SU-DHL-6 (cell line): ENCODE data around the gene ZNF143.
A peak's percentile ranks its signal among the peaks of the same experiment; 100 is the strongest.

ENCODE experiments used
- H2AFZ ChIP-seq: fragments of 200-600 bp; sonication (generic); 2 replicates; pipeline ENCODE4 v1.6.1; 2014; ENCODE audit warnings: low read depth, mild to moderate bottlenecking, moderate library complexity, mixed read lengths, antibody characterized with exemption, low read length; ENCODE audit not compliant: severe bottlenecking
- H3F3A ChIP-seq: fragments of 200-600 bp; shearing (Covaris generic); 2 replicates; pipeline ENCODE4 v1.6.0; 2016; ENCODE audit warnings: antibody characterized with exemption, mild to moderate bottlenecking; ENCODE audit not compliant: insufficient read depth
- H3K27ac ChIP-seq: fragments of 200-600 bp; sonication (generic); 2 replicates; pipeline ENCODE4 v1.5.1; 2016; ENCODE audit warnings: low read depth, mild to moderate bottlenecking, low read length, moderate library complexity, mixed read lengths
- H3K27me3 ChIP-seq: fragments of 200-600 bp; sonication (generic), shearing (Covaris generic); 2 replicates; pipeline ENCODE4 v1.6.0; 2014; ENCODE audit warnings: mild to moderate bottlenecking, low read length
- H3K36me3 ChIP-seq: fragments of 200-600 bp; sonication (generic); 2 replicates; pipeline ENCODE4 v1.6.1; 2014; ENCODE audit warnings: mild to moderate bottlenecking, low read length, mixed read lengths
- H3K4me2 ChIP-seq: fragments of 300-600, 200-600 bp; shearing (Covaris generic), sonication (generic); 2 replicates; pipeline ENCODE4 v1.6.0; 2014; ENCODE audit warnings: low read length, low read depth, mild to moderate bottlenecking; ENCODE audit not compliant: poor library complexity, severe bottlenecking
- H3K4me3 ChIP-seq: fragments of 200-600 bp; sonication (generic); 2 replicates; pipeline ENCODE4 v1.5.1; 2014; ENCODE audit warnings: antibody characterized with exemption, low read length, mild to moderate bottlenecking, mixed read lengths; ENCODE audit not compliant: insufficient read depth, poor library complexity, severe bottlenecking
- H3K79me2 ChIP-seq: fragments of 200-600 bp; sonication (generic); 2 replicates; pipeline ENCODE4 v1.6.1; 2014; ENCODE audit warnings: mild to moderate bottlenecking, low read length, moderate library complexity; ENCODE audit not compliant: insufficient read depth
- H3K9ac ChIP-seq: fragments of 200-600 bp; sonication (generic); 2 replicates; pipeline ENCODE4 v1.7.0; 2014; ENCODE audit warnings: mild to moderate bottlenecking, low read length
- H3K9me2 ChIP-seq: fragments of 200-600 bp; sonication (generic); replicated peaks from 2 replicates; pipeline ENCODE4 v1.6.1; 2014; ENCODE audit warnings: low read length; ENCODE audit not compliant: insufficient read depth
- H3K9me3 ChIP-seq: fragments of 200-600 bp; sonication (generic); 2 replicates; pipeline ENCODE4 v1.6.1; 2014; ENCODE audit warnings: low read length, mixed read lengths; ENCODE audit not compliant: insufficient read depth
- H4K20me1 ChIP-seq: fragments of 200-600 bp; sonication (generic); 2 replicates; pipeline ENCODE4 v1.6.1; 2014; ENCODE audit warnings: low read depth, mild to moderate bottlenecking, antibody characterized with exemption, low read length, moderate library complexity, mixed read lengths
- CTCF ChIP-seq: fragments of 200-600 bp; sonication (generic); IDR thresholded peaks from one replicate; pipeline ENCODE4 v1.5.1; 2017; ENCODE audit warnings: antibody characterized with exemption, mild to moderate bottlenecking, low read length, moderate library complexity; ENCODE audit not compliant: insufficient read depth, poor library complexity, severe bottlenecking
- EZH2phosphoT487 ChIP-seq: fragments of 200-600 bp; sonication (generic), shearing (Covaris generic); conservative IDR thresholded peaks from 2 replicates; pipeline ENCODE4 v1.6.1; 2018; ENCODE audit warnings: mild to moderate bottlenecking, antibody characterized with exemption, low read length, moderate library complexity, mixed read lengths

Gene ZNF143

GRCh38 chr11:9495803-9496514, 35.1 kb downstream of the ZNF143 start:
- Histone ChIP-seq H3K79me2 (no peaks in the 10 kb centered on the region), H3K27me3 (no peaks in the 10 kb centered on the region), H3K9ac (no peak overlapping the region), H3F3A (no peaks in the 10 kb centered on the region; the same call in 1 of the 2 replicates), H3K4me2 (no peak overlapping the region), H3K9me2 (no peaks in the 10 kb centered on the region), H3K9me3 (no peaks in the 10 kb centered on the region), H3K36me3 (peaks cover 16% of the 10 kb centered on the region; the same call in 1 of the 2 replicates), H4K20me1 (no peaks in the 10 kb centered on the region), H2AFZ (no peak overlapping the region), H3K27ac (no peak overlapping the region), H3K4me3 (no peak overlapping the region)
- no peak for TF ChIP-seq CTCF
- no peak for TF ChIP-seq EZH2phosphoT487

GRCh38 chr11:9498457-9499078, 37.8 kb downstream of the ZNF143 start:
- H3K36me3 ChIP-seq, result peaks cover 16% of the 10 kb centered on the region; the same call in 1 of the 2 replicates
- H4K20me1 ChIP-seq, result no peaks in the 10 kb centered on the region
- no peaks in the 10 kb centered on the region for H3K27me3 ChIP-seq
- H3K4me3 ChIP-seq, result no peak overlapping the region
- no peaks in the 10 kb centered on the region; the same call in 1 of the 2 replicates for H3F3A ChIP-seq
- no peaks in the 10 kb centered on the region for H3K79me2 ChIP-seq
- H3K27ac ChIP-seq, result no peak overlapping the region
- no peak overlapping the region for H2AFZ ChIP-seq
- H3K4me2 ChIP-seq, result no peak overlapping the region
- H3K9me3 ChIP-seq, result no peaks in the 10 kb centered on the region
- no peak for TF ChIP-seq CTCF
- no peak for TF ChIP-seq EZH2phosphoT487
- H3K9me2 ChIP-seq, result no peaks in the 10 kb centered on the region
- H3K9ac ChIP-seq, result no peak overlapping the region

- Histone ChIP-seq H3K27ac (no peak overlapping the region), H3F3A (peaks cover 8% of the 10 kb centered on the region; the same call in 1 of the 2 replicates), H3K36me3 (peaks cover 7% of the 10 kb centered on the region), H3K9me2 (no peaks in the 10 kb centered on the region), H3K4me3 (no peak overlapping the region), H4K20me1 (no peaks in the 10 kb centered on the region), H2AFZ (no peak overlapping the region), H3K9me3 (no peaks in the 10 kb centered on the region), H3K4me2 (no peak overlapping the region), H3K79me2 (no peaks in the 10 kb centered on the region), H3K9ac (no peak overlapping the region), H3K27me3 (no peaks in the 10 kb centered on the region)
- TF ChIP-seq CTCF (peak; percentile 98), EZH2phosphoT487 (no peak)
Measured at GRCh38 chr11:9506489-9507276, 45.9 kb downstream of the ZNF143 start.
